PC-3 (cell line): Measurements from ENCODE around the gene TUBB4A. TPM values are rescaled to one million over a fixed set of nuclear protein-coding genes. Genes with fewer than 3 reads are reported as not detected.

Source experiments
- ATAC-seq: fragments of 200-7000 bp; cut with Tn5 transposase; 2 replicates; pipeline ENCODE4 v1.9.1; 2020; ENCODE audit warnings: mild to moderate bottlenecking, moderate library complexity
- BruUV-seq: library from RNA; stranded (reverse); fragments of 400-500 nt; replicated peaks from 2 replicates; lab custom pipeline; 2021; lab: Mats Ljungman, UMichigan
- CTCF ChIA-PET: fragments of 300-600 bp; sonication (Branson Sonifier 250); formaldehyde crosslinking; loops from one replicate; lab custom pipeline; 2022; ENCODE audit warnings: antibody characterized with exemption; lab: Charles Lee
- POLR2A ChIA-PET: fragments of 300-600 bp; sonication (Branson Sonifier 250); formaldehyde crosslinking; loops from one replicate; lab custom pipeline; 2022; ENCODE audit warnings: antibody characterized with exemption; ENCODE audit not compliant: unreplicated experiment; lab: Charles Lee
- DNase-seq: peaks from one replicate; pipeline ENCODE4 v3.0.0-alpha.2; 2015
- H2AFZ ChIP-seq: fragments of 300-600 bp; sonication (generic); 2 replicates; pipeline ENCODE4 v1.6.0; 2016; ENCODE audit warnings: antibody characterized with exemption, low read length
- H3F3A ChIP-seq: fragments of 300-600 bp; sonication (generic); one replicate; pipeline ENCODE4 v1.6.0; 2017; ENCODE audit warnings: antibody characterized with exemption, low read length, control low read depth, mild to moderate bottlenecking; ENCODE audit not compliant: unreplicated experiment
- H3K27ac ChIP-seq: fragments of 300-600 bp; sonication (generic); 2 replicates; pipeline ENCODE4 v1.5.1; 2016; ENCODE audit warnings: mild to moderate bottlenecking, low read length
- H3K27me3 ChIP-seq: fragments of 300-600 bp; sonication (generic); 2 replicates; pipeline ENCODE4 v1.6.1; 2016; ENCODE audit warnings: low read length, mixed read lengths
- H3K36me3 ChIP-seq: fragments of 300-600 bp; sonication (generic); 2 replicates; pipeline ENCODE4 v1.6.1; 2016; ENCODE audit warnings: low read depth, mixed run types, low read length, mixed read lengths
- H3K4me1 ChIP-seq: fragments of 300-600 bp; sonication (generic); 2 replicates; pipeline ENCODE4 v1.5.1; 2016; ENCODE audit warnings: low read length; ENCODE audit not compliant: insufficient read depth
- H3K4me2 ChIP-seq: fragments of 300-600 bp; sonication (generic); 2 replicates; pipeline ENCODE4 v1.6.0; 2016; ENCODE audit warnings: low read length
- H3K4me3 ChIP-seq: fragments of 300-600 bp; sonication (generic); 2 replicates; pipeline ENCODE4 v1.5.1; 2016; ENCODE audit warnings: mild to moderate bottlenecking, low read length, mixed read lengths
- H3K79me2 ChIP-seq: fragments of 300-600 bp; sonication (generic); 2 replicates; pipeline ENCODE4 v1.6.1; 2017; ENCODE audit warnings: low read length, mixed read lengths
- H3K9ac ChIP-seq: fragments of 300-600 bp; sonication (generic); 2 replicates; pipeline ENCODE4 v1.6.0; 2016; ENCODE audit warnings: mild to moderate bottlenecking, low read length
- H3K9me2 ChIP-seq: fragments of 300-600 bp; sonication (generic); replicated peaks from 2 replicates; pipeline ENCODE4 v1.6.1; 2016; ENCODE audit warnings: mixed run types, low read length, mixed read lengths
- H3K9me3 ChIP-seq: fragments of 300-600 bp; sonication (generic); 2 replicates; pipeline ENCODE4 v1.6.1; 2016; ENCODE audit warnings: low read length, mixed read lengths
- H4K20me1 ChIP-seq: fragments of 300-600 bp; sonication (generic); 2 replicates; pipeline ENCODE4 v1.6.1; 2016; ENCODE audit warnings: low read length, mixed read lengths
- CTCF ChIP-seq: fragments of 300-600 bp; sonication (generic); conservative IDR thresholded peaks from 2 replicates; pipeline ENCODE4 v1.5.1; 2017; ENCODE audit warnings: antibody characterized with exemption, low read depth, mild to moderate bottlenecking, low read length
- EZH2 ChIP-seq: fragments of 300-600 bp; sonication (generic); IDR thresholded peaks from one replicate; pipeline ENCODE4 v1.6.1; 2017; ENCODE audit warnings: antibody characterized with exemption, mild to moderate bottlenecking, low read length; ENCODE audit not compliant: unreplicated experiment
- EZH2phosphoT487 ChIP-seq: fragments of 300-600 bp; sonication (generic); IDR thresholded peaks from 2 replicates; pipeline ENCODE4 v1.6.1; 2018; ENCODE audit warnings: mild to moderate bottlenecking, antibody characterized with exemption, low read length, borderline replicate concordance
- intact Hi-C: fragments of 100-400 bp; cut with micrococcal nuclease; formaldehyde crosslinking; loops from 2 replicates; pipeline ENCODE4 v1.9.0; 2023
- total RNA-seq: library from RNA; depleted of rRNA; stranded (reverse); fragments of >200 nt; gene quantifications from 2 replicates; pipeline ENCODE4 v1.2.3, GENCODE V29; 2014

The TUBB4A gene
- total RNA-seq, 1 experiment from 2014 or later, result 4.6 TPM

DNA sequence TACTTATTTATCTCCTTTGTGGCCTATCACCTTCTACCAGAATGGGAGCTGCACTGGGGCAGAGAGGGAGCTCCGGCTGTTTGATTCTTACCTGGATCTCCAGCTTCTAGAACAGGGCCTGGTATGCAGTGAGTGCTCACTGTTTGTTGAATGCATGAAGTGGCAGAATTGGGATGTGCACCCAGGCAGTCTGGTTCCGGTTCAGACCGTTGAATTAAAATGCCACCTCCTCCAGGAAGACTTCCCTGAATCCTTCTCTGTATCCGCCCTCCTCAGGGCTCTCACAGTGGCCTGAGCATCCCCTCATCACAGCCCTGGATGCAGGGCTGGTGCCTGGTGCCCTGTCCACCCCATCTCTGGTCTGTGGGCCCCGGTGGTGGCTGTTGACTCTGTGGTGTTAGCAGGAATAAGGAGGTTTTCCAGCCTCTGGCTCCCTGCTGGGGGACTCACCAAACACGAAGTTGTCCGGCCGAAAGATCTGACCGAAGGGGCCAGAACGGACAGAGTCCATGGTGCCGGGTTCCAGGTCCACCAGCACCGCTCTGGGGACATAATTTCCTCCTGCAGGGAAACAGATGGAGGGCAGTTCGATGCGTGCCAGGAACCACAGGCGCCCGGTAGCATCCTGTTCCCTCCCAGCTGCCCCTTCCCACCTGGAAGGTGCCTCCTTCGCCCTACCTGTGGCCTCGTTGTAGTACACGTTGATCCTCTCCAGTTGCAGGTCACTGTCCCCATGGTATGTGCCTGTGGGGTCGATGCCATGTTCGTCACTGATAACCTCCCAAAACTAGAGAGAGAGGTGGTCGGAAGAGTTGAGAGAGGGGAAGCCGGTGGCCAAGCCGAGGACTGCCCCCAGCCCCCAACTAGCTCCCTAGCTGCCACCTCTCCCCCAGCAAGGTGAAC, 1.0 kb downstream of the TUBB4A start:
- H3K9me3 ChIP-seq, result no peaks in the 10 kb centered on the region
- no TSS peak for BruUV-seq
- H3K4me3 ChIP-seq, result peak overlapping the region; percentile 72
- H3K36me3 ChIP-seq, result no peaks in the 10 kb centered on the region
- H3K79me2 ChIP-seq, result no peaks in the 10 kb centered on the region
- H3K4me2 ChIP-seq, result peak overlapping the region; percentile 96
- intact Hi-C loops, result no loop called here
- H3K27me3 ChIP-seq, result peaks cover 19% of the 10 kb centered on the region
- ChIA-PET POLR2A (no interaction called here), CTCF (no interaction called here)
- DNase-seq, result no peak
- H3K27ac ChIP-seq, result no peak overlapping the region
- TF ChIP-seq EZH2, result no peak
- TF ChIP-seq EZH2phosphoT487, result no peak
- TF ChIP-seq CTCF, result no peak
- no peaks in the 10 kb centered on the region for H3K9me2 ChIP-seq
- peak overlapping the region; percentile 89 for H2AFZ ChIP-seq
- no peak overlapping the region for H3K9ac ChIP-seq
- peaks cover 3% of the 10 kb centered on the region; the same call in 1 of the 2 replicates for H3K4me1 ChIP-seq
- no peaks in the 10 kb centered on the region for H3F3A ChIP-seq
- no peaks in the 10 kb centered on the region for H4K20me1 ChIP-seq
- no peak for ATAC-seq

GRCh38 chr19:6499052-6499790, 2.9 kb downstream of the TUBB4A start:
- Histone ChIP-seq H3F3A (no peaks in the 10 kb centered on the region), H3K79me2 (no peaks in the 10 kb centered on the region), H3K27ac (no peak overlapping the region), H3K9ac (no peak overlapping the region), H3K27me3 (peaks cover 19% of the 10 kb centered on the region), H3K9me2 (no peaks in the 10 kb centered on the region), H4K20me1 (no peaks in the 10 kb centered on the region), H3K4me1 (no peaks in the 10 kb centered on the region; the same call in 1 of the 2 replicates), H2AFZ (no peak overlapping the region), H3K4me2 (no peak overlapping the region), H3K36me3 (no peaks in the 10 kb centered on the region), H3K4me3 (no peak overlapping the region), H3K9me3 (no peaks in the 10 kb centered on the region)
- TF ChIP-seq EZH2phosphoT487 (no peak), CTCF (no peak), EZH2 (no peak)
- ATAC-seq (no peak), DNase-seq (no peak)
- ChIA-PET CTCF (no interaction called here), POLR2A (no interaction called here)
- intact Hi-C loops, result no loop called here
- no TSS peak for BruUV-seq
